ENCODE measurements around the gene UMODL1.

- TF ChIP-seq EZH2 (optimal IDR thresholded peaks at IDR 0.05; ENCODE audit: low read depth, low read length) (no peak), CTCF (IDR thresholded peaks at IDR 0.05; ENCODE audit: low read length) (no peak), EZH2phosphoT487 (IDR thresholded peaks at IDR 0.05; ENCODE audit: low read length) (no peak)
Measured at GRCh38 chr21:42092771-42093170, 21.7 kb downstream of the UMODL1 start.

Measured in MM.1S (cell line).